ENCODE measurements around the gene ACVR2A.

DNA sequence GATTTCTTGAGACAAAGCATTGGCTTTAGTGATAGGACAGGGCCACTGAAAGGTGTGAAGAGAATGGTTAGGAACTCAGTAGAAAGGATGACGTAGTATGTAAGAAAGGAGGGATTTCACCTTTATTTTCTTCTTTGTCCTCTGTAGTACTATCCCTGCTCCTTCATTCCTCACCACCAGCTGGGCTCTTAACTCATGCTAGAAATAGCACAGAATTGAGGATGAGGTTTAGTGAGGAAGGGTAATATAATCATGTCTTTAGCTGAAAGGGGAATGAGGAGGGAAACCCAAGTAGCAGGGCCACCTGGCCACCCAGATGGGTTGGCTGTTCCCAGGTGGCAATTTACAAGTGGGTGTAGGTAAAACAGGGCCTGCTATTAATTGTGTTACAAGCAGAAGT, 15.2 kb downstream of the ACVR2A start:
- TF ChIP-seq CTCF (IDR thresholded peaks at IDR 0.05 in 2 of 3, conservative IDR thresholded peaks at IDR 0.05 in 1 of 3; ENCODE audit: borderline replicate concordance in 1 of 3, insufficient read depth in 1 of 3, low read depth in 2 of 3, low read length in 2 of 3), result no peak
- TF ChIP-seq ZBTB33 (IDR thresholded peaks at IDR 0.05; ENCODE audit: extremely low read depth, insufficient replicate concordance, low read length), result no peak
- TF ChIP-seq RAD21 (IDR thresholded peaks at IDR 0.05; ENCODE audit: low read depth), result no peak
- TF ChIP-seq, protein P1, sequence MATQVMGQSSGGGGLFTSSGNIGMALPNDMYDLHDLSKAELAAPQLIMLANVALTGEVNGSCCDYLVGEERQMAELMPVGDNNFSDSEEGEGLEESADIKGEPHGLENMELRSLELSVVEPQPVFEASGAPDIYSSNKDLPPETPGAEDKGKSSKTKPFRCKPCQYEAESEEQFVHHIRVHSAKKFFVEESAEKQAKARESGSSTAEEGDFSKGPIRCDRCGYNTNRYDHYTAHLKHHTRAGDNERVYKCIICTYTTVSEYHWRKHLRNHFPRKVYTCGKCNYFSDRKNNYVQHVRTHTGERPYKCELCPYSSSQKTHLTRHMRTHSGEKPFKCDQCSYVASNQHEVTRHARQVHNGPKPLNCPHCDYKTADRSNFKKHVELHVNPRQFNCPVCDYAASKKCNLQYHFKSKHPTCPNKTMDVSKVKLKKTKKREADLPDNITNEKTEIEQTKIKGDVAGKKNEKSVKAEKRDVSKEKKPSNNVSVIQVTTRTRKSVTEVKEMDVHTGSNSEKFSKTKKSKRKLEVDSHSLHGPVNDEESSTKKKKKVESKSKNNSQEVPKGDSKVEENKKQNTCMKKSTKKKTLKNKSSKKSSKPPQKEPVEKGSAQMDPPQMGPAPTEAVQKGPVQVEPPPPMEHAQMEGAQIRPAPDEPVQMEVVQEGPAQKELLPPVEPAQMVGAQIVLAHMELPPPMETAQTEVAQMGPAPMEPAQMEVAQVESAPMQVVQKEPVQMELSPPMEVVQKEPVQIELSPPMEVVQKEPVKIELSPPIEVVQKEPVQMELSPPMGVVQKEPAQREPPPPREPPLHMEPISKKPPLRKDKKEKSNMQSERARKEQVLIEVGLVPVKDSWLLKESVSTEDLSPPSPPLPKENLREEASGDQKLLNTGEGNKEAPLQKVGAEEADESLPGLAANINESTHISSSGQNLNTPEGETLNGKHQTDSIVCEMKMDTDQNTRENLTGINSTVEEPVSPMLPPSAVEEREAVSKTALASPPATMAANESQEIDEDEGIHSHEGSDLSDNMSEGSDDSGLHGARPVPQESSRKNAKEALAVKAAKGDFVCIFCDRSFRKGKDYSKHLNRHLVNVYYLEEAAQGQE (IDR thresholded peaks at IDR 0.05; ENCODE audit: low read depth), result no peak
- no peak for TF ChIP-seq EZH2 (IDR thresholded peaks at IDR 0.05)
- no peak for TF ChIP-seq JUND (IDR thresholded peaks at IDR 0.05)
- no peak for TF ChIP-seq POLR2A (IDR thresholded peaks at IDR 0.05; ENCODE audit: borderline replicate concordance, extremely low read depth, insufficient read depth, insufficient read length)
- no peak for TF ChIP-seq TCF7L2 (IDR thresholded peaks at IDR 0.05; ENCODE audit: borderline replicate concordance, extremely low read depth, insufficient read depth, insufficient read length)
- no peak for TF ChIP-seq CEBPB (IDR thresholded peaks at IDR 0.05; ENCODE audit: low read depth)
- TF ChIP-seq CBX3 (IDR thresholded peaks at IDR 0.05; ENCODE audit: low read depth), result no peak
- no peak for TF ChIP-seq ZNF274 (IDR thresholded peaks at IDR 0.05; ENCODE audit: low read depth, low read length)
